Ovary (tissue), 3 donors: ENCODE measurements around the gene PDE4D.

Experiments used
- CTCF ChIP-seq, 3 donors: fragments of 450-650 bp in 2 of 3; fragments of 200-600 bp in 1 of 3; IDR thresholded peaks; one replicate each; pipeline versions ENCODE4 v1.5.1 to v1.8.0; 2016 to 2022; ENCODE audit warnings: antibody characterized with exemption in 3 of 3, mild to moderate bottlenecking in 1 of 3
- POLR2A ChIP-seq: fragments of 450-650 bp; IDR thresholded peaks from one replicate; pipeline ENCODE4 v1.6.1; 2017; ENCODE audit warnings: antibody characterized with exemption, mild to moderate bottlenecking, moderate library complexity
- donor health status: DM: no; HTN: no; CAD: no.

- no peak for TF ChIP-seq CTCF (IDR thresholded peaks at IDR 0.05)
- TF ChIP-seq POLR2A, result no peak
These were observed 364.3 kb downstream of the PDE4D start for GRCh38 chr5:59529239-59529638.
